HL-60/S4 treated with phorbol 12-myristate 13-acetate at 8.2 ng/mL for 4 days and 3 days (cell line): ENCODE measurements around the gene HMX2.

ENCODE experiments used
- in situ Hi-C: fragments of 300-500 bp; cut with MboI; formaldehyde crosslinking; loops from 2 replicates; pipeline ENCODE4 v1.15.0; 2022; ENCODE audit warnings: low sequenced_read_pairs

The HMX2 gene

GRCh38 chr10:123180101-123181090, 32.5 kb downstream of the HMX2 start:
- in situ Hi-C loops: no loop called here

GRCh38 chr10:123183724-123184123, 35.8 kb downstream of the HMX2 start:
- in situ Hi-C loops: no loop called here

DNA sequence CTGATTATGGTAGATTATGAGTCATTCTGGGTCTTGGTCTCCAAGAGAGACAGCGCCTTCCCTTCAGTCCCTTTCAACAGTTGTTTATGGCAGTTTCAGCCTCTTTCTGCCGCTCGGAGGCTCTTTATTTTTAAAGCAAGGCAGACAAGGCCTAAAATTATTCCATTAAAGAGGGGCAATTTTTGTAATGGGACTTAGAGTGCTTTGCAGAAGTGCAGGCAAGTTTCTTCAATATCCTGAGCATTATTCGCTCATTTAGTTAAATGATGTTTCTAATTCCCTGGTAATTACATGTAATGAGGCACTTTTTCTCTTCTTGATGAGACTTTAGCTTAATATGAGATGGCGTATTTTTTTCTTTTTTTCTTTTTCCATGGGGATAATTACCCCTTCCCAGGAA, 39.8 kb downstream of the HMX2 start:
- in situ Hi-C loops: no loop called here

DNA sequence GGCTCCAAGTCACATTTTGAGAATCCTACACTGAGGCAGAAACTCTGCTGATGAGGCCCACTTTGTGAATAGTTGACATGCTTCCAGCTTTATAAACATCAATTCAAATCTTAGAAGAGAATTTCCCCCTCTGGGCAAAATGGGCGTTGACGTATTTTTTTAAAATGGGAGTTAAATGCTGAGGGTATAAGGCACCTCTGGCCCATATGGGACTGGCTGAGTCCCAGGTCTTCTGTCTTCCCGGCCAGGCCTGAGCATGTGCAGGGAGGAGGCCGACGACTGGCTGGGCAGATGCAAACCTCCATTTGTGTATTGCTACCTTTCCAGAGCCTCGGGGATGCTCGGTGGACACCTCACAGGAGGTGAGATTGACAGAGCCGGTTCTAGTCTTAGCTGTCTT, 44.0 kb downstream of the HMX2 start:
- in situ Hi-C loops: no loop called here

GRCh38 chr10:123194056-123194455, 46.1 kb downstream of the HMX2 start:
- in situ Hi-C loops: no loop called here
